HepG2 (cell line): Measurements from ENCODE around the gene UTP15. TPM values are rescaled to one million over a fixed set of nuclear protein-coding genes. Genes with fewer than 3 reads are reported as not detected.

Experiments
- ESRRA ChIP-seq: sonication (generic); formaldehyde crosslinking; IDR thresholded peaks from 2 replicates; pipeline ENCODE4 v1.5.1; 2020; ENCODE audit warnings: mild to moderate bottlenecking, low read depth, missing genetic modification reagents
- GLI4 ChIP-seq: sonication (generic); formaldehyde crosslinking; IDR thresholded peaks from 2 replicates; pipeline ENCODE4 v1.5.1; 2020; ENCODE audit warnings: missing genetic modification reagents, mild to moderate bottlenecking, moderate library complexity, borderline replicate concordance
- HNRNPK ChIP-seq: fragments of 200-400 bp; formaldehyde crosslinking; IDR thresholded peaks from 2 replicates; pipeline ENCODE4 v1.6.1; 2018; ENCODE audit warnings: low read length, low read depth, moderate library complexity, mild to moderate bottlenecking; ENCODE audit not compliant: poor library complexity, severe bottlenecking
- NFIC ChIP-seq: IDR thresholded peaks from 2 replicates; pipeline ENCODE4 v1.6.1; 2012; ENCODE audit warnings: mild to moderate bottlenecking, low read length, inconsistent platforms
- SCMH1 ChIP-seq: sonication (generic); formaldehyde crosslinking; IDR thresholded peaks from 2 replicates; pipeline ENCODE4 v1.9.0; 2021; ENCODE audit warnings: missing genetic modification reagents, mild to moderate bottlenecking, borderline replicate concordance
- TERF1 ChIP-seq: sonication (generic); formaldehyde crosslinking; IDR thresholded peaks from 2 replicates; pipeline ENCODE4 v1.8.0; 2022; ENCODE audit warnings: mild to moderate bottlenecking, missing genetic modification reagents, moderate library complexity
- ZEB1 ChIP-seq: IDR thresholded peaks from 2 replicates; pipeline ENCODE4 v1.6.1; 2012; ENCODE audit warnings: mild to moderate bottlenecking, low read depth, inconsistent platforms; ENCODE audit not compliant: insufficient replicate concordance
- ZMAT3 ChIP-seq: sonication (generic); formaldehyde crosslinking; conservative IDR thresholded peaks from 2 replicates; pipeline ENCODE4 v1.7.0; 2021; ENCODE audit warnings: missing genetic modification reagents
- ZNF260 ChIP-seq: sonication (generic); formaldehyde crosslinking; IDR thresholded peaks from 2 replicates; pipeline ENCODE4 v1.4.0; 2020; ENCODE audit warnings: missing genetic modification reagents, low read depth, mild to moderate bottlenecking, borderline replicate concordance
- ZNF276 ChIP-seq: sonication (generic); formaldehyde crosslinking; IDR thresholded peaks from 2 replicates; pipeline ENCODE4 v1.4.0; 2020; ENCODE audit warnings: mild to moderate bottlenecking, low read depth, missing genetic modification reagents
- ZNF589 ChIP-seq: sonication (generic); formaldehyde crosslinking; conservative IDR thresholded peaks from 2 replicates; pipeline ENCODE4 v1.8.0; 2022; ENCODE audit warnings: mild to moderate bottlenecking, moderate library complexity, missing genetic modification reagents
- ZNF7 ChIP-seq: IDR thresholded peaks from 2 replicates; pipeline ENCODE4 v1.6.1; 2016; ENCODE audit warnings: missing biosample characterization, missing genetic modification reagents
- polyA plus RNA-seq, 8 experiments: library from polyadenylated mRNA; depleted of rRNA in 3 of 8; stranded (reverse) in 7 of 8; unstranded in 1 of 8; fragments of >200 nt; fragmentation: Illumina TruSeq in 4 of 8; extraction: Trizol in 4 of 8; gene quantifications; 2 replicates each; pipeline versions ENCODE4 v1.2.1 to v1.2.3, GENCODE V29; 2011 to 2016; ENCODE audit warnings: low read depth in 4 of 8, missing spikeins in 1 of 8, mixed read lengths in 1 of 8; ENCODE audit not compliant: insufficient read depth in 1 of 8
- total RNA-seq, 5 experiments: library from RNA; depleted of rRNA; stranded (reverse); fragments of >200 nt; fragmentation: Illumina TruSeq; extraction: Trizol; gene quantifications; 2 replicates each; pipeline ENCODE4 v1.2.3, GENCODE V29; 2016; ENCODE audit warnings: low read depth in 1 of 5
- TF ChIP-seq, protein P1 (sequence below): sonication (generic); formaldehyde crosslinking; IDR thresholded peaks from 2 replicates; pipeline ENCODE4 v1.5.1; 2020; ENCODE audit warnings: missing genetic modification reagents, mild to moderate bottlenecking, borderline replicate concordance
- TF ChIP-seq, protein P2 (sequence below): sonication (generic); formaldehyde crosslinking; IDR thresholded peaks from 2 replicates; pipeline ENCODE4 v1.4.0; 2020; ENCODE audit warnings: missing genetic modification reagents
- TF ChIP-seq, protein P3 (sequence below): sonication (generic); formaldehyde crosslinking; IDR thresholded peaks from 2 replicates; pipeline ENCODE4 v1.5.0; 2020; ENCODE audit warnings: mild to moderate bottlenecking, missing genetic modification reagents

UTP15 gene
- total and polyA plus RNA-seq, 2 of the 13 experiments (the other 11 are each of a cell fraction or from before 2014, with no cell fraction given): 7.3 to 35.8 TPM

- TF ChIP-seq, protein P1, sequence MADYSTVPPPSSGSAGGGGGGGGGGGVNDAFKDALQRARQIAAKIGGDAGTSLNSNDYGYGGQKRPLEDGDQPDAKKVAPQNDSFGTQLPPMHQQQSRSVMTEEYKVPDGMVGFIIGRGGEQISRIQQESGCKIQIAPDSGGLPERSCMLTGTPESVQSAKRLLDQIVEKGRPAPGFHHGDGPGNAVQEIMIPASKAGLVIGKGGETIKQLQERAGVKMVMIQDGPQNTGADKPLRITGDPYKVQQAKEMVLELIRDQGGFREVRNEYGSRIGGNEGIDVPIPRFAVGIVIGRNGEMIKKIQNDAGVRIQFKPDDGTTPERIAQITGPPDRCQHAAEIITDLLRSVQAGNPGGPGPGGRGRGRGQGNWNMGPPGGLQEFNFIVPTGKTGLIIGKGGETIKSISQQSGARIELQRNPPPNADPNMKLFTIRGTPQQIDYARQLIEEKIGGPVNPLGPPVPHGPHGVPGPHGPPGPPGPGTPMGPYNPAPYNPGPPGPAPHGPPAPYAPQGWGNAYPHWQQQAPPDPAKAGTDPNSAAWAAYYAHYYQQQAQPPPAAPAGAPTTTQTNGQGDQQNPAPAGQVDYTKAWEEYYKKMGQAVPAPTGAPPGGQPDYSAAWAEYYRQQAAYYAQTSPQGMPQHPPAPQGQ (CRISPR knock-in tag): no peak
- TF ChIP-seq TERF1 (CRISPR knock-in tag) (no peak), SCMH1 (CRISPR knock-in tag) (no peak), ZEB1 (peak; percentile 25), ZNF276 (CRISPR knock-in tag) (peak; percentile 43; the same call in 1 of the 2 replicates), ZNF589 (no peak), HNRNPK (no peak), NFIC (no peak), ZNF260 (CRISPR knock-in tag) (no peak), ZNF7 (CRISPR knock-in tag) (no peak), ESRRA (CRISPR knock-in tag) (no peak), GLI4 (CRISPR knock-in tag) (no peak), ZMAT3 (CRISPR knock-in tag) (no peak)
- TF ChIP-seq, protein P2, sequence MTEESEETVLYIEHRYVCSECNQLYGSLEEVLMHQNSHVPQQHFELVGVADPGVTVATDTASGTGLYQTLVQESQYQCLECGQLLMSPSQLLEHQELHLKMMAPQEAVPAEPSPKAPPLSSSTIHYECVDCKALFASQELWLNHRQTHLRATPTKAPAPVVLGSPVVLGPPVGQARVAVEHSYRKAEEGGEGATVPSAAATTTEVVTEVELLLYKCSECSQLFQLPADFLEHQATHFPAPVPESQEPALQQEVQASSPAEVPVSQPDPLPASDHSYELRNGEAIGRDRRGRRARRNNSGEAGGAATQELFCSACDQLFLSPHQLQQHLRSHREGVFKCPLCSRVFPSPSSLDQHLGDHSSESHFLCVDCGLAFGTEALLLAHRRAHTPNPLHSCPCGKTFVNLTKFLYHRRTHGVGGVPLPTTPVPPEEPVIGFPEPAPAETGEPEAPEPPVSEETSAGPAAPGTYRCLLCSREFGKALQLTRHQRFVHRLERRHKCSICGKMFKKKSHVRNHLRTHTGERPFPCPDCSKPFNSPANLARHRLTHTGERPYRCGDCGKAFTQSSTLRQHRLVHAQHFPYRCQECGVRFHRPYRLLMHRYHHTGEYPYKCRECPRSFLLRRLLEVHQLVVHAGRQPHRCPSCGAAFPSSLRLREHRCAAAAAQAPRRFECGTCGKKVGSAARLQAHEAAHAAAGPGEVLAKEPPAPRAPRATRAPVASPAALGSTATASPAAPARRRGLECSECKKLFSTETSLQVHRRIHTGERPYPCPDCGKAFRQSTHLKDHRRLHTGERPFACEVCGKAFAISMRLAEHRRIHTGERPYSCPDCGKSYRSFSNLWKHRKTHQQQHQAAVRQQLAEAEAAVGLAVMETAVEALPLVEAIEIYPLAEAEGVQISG (CRISPR knock-in tag): peak; percentile 86
- TF ChIP-seq, protein P3, sequence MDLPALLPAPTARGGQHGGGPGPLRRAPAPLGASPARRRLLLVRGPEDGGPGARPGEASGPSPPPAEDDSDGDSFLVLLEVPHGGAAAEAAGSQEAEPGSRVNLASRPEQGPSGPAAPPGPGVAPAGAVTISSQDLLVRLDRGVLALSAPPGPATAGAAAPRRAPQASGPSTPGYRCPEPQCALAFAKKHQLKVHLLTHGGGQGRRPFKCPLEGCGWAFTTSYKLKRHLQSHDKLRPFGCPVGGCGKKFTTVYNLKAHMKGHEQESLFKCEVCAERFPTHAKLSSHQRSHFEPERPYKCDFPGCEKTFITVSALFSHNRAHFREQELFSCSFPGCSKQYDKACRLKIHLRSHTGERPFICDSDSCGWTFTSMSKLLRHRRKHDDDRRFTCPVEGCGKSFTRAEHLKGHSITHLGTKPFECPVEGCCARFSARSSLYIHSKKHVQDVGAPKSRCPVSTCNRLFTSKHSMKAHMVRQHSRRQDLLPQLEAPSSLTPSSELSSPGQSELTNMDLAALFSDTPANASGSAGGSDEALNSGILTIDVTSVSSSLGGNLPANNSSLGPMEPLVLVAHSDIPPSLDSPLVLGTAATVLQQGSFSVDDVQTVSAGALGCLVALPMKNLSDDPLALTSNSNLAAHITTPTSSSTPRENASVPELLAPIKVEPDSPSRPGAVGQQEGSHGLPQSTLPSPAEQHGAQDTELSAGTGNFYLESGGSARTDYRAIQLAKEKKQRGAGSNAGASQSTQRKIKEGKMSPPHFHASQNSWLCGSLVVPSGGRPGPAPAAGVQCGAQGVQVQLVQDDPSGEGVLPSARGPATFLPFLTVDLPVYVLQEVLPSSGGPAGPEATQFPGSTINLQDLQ (CRISPR knock-in tag): no peak
Observed at GRCh38 chr5:73565139-73565968, at the start of gene UTP15, which contains the start of gene ANKRA2 (continued).
